GM13976 (cell line): ENCODE data around the gene ADAM12.

ENCODE experiments used
- DNase-seq: peaks from one replicate; pipeline ENCODE4 v3.0.0; 2012; ENCODE audit warnings: low spot score
- CTCF ChIP-seq: IDR thresholded peaks from 2 replicates; pipeline ENCODE4 v1.5.1; 2012; ENCODE audit warnings: borderline replicate concordance, mild to moderate bottlenecking; ENCODE audit not compliant: insufficient read depth; ENCODE audit errors: extremely low read depth, missing control alignments, control extremely low read depth
- in situ Hi-C: fragments of 300-500 bp; cut with MboI; formaldehyde crosslinking; loops from one replicate; pipeline ENCODE4 v1.12.0; 2022; ENCODE audit warnings: low sequenced_read_pairs, mixed read lengths, inconsistent platforms; ENCODE audit not compliant: unreplicated experiment

Gene ADAM12

GRCh38 chr10:126068322-126068721 is 320.0 kb downstream of the ADAM12 start:
- no peak for DNase-seq
- in situ Hi-C loops = no loop called here
- TF ChIP-seq CTCF = no peak

GRCh38 chr10:126066456-126066855 is 321.8 kb downstream of the ADAM12 start:
- DNase-seq = no peak
- in situ Hi-C loops = no loop called here
- no peak for TF ChIP-seq CTCF

- no peak for TF ChIP-seq CTCF
- DNase-seq = no peak
- in situ Hi-C loops = no loop called here
Observed at GRCh38 chr10:126065751-126066377, 322.4 kb downstream of the ADAM12 start.

- no peak for DNase-seq
- TF ChIP-seq CTCF = no peak
- in situ Hi-C loops = no loop called here
Observed at GRCh38 chr10:126064512-126064911, 323.8 kb downstream of the ADAM12 start.

- no peak for DNase-seq
- TF ChIP-seq CTCF = no peak
- in situ Hi-C loops = no loop called here
Observed at GRCh38 chr10:126063353-126063791, 324.9 kb downstream of the ADAM12 start.

GRCh38 chr10:126062131-126063032 is 325.9 kb downstream of the ADAM12 start:
- TF ChIP-seq CTCF = no peak
- in situ Hi-C loops = no loop called here
- DNase-seq = no peak
